Measurements from ENCODE around the gene HNRNPU. TPM values are rescaled to one million over a fixed set of nuclear protein-coding genes. Genes with fewer than 3 reads are reported as not detected.

Gene HNRNPU
- 338 to 502 TPM (median 362 TPM) in 5 replicates for total RNA-seq (2022; extraction: Qiagen RNA extraction; ENCODE audit: low read depth)

GRCh38 chr1:244864253-244865027 lies at the start of gene HNRNPU:
Gene HNRNPU (minus strand): TSS chr1:244864543. CDS start chr1:244864307, 236 bp downstream.

GRCh38 chr1:244835276-244836134 lies 28.8 kb downstream of the HNRNPU start, which contains the start of gene COX20:
Gene COX20 (plus strand): TSS chr1:244835658. CDS start chr1:244835715, 57 bp downstream.

Other genes starting within 250 kb of the HNRNPU start
- 18.1 to 33.6 TPM (median 31.9 TPM) in 5 replicates for gene DESI2, start 211.4 kb downstream of the HNRNPU start, total RNA-seq (2022; extraction: Qiagen RNA extraction; ENCODE audit: low read depth)
- gene COX20, start 28.9 kb downstream of the HNRNPU start, total RNA-seq (2022; extraction: Qiagen RNA extraction; ENCODE audit: low read depth): 42.0 to 59.1 TPM (median 46.5 TPM) in 5 replicates

Data from A549 treated with ZK216348 at 1 μM for 4 hours (cell line).